GM21423 (cell line): ENCODE data around the gene STPG2.

Experiments
- ATAC-seq: cut with Tn5 transposase; IDR thresholded peaks from one replicate; pipeline ENCODE4 v1.9.1; 2021; ENCODE audit warnings: mild to moderate bottlenecking, moderate library complexity; ENCODE audit not compliant: unreplicated experiment

STPG2 gene

GRCh38 chr4:98143001-98143899, at the start of gene STPG2:
STPG2 (minus strand) TSS chr4:98143476.
- ATAC-seq = peak; percentile 98

DNA sequence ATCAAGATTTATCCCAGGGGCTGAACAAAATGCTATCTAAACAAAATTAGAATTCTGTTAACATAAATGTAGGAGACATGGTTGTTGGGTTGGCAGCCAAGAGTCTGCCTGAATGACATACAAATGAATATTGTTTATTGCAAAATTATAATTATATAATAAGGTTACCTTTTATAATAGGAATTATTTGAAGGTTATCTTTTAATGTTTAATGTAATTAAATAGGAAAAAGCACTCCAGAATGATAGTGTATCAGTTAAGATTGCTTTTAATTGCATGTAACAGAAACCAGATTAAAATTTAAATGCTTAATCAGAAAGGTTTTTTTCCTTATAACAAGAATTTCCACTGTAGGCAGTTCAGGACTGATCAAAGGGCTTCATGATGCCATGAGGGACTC, 42.0 kb upstream of the STPG2 start:
- ATAC-seq = no peak

DNA sequence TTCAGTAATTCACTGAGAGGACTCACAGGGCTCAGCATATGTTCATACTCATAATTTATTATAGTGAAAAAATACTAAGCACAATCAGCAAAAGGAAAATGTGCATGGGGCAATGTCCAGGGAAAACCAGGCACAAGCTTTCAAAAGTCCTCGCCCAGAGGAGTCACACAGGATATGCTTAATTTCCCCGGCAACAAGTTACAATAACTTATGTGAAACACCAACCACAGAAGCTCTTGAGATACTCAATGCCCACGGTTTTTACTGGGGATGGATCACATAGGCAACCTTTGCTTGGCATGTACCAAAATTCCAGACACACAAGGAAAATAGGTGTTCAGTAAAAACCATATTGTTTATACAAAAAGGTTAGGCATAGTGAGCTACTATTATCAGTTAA, 38.5 kb upstream of the STPG2 start:
- ATAC-seq = no peak

GRCh38 chr4:98179951-98180350, 36.7 kb upstream of the STPG2 start:
- no peak for ATAC-seq

GRCh38 chr4:98176531-98176930, 33.3 kb upstream of the STPG2 start:
- ATAC-seq = no peak

DNA sequence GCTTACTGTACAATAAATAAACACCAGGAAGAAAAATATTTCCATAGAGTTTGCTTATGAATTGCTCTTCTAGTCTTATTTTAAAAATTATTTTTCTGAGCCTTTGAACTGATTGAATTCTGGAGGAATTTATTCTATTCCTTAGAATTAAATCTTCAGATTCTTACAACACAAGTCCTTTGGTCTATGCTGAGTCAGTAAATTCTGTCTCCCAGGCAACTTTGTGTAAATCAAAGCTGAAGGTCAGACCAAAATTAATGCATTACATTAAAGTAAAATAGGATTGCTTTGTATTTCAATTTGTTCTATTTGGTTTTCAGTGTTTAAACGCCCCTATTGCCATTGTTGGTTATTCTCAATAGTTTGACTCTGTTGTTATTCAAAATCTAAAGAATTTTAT, 26.8 kb upstream of the STPG2 start:
- ATAC-seq = no peak

GRCh38 chr4:98166731-98167041, 23.4 kb upstream of the STPG2 start:
- ATAC-seq = no peak

DNA sequence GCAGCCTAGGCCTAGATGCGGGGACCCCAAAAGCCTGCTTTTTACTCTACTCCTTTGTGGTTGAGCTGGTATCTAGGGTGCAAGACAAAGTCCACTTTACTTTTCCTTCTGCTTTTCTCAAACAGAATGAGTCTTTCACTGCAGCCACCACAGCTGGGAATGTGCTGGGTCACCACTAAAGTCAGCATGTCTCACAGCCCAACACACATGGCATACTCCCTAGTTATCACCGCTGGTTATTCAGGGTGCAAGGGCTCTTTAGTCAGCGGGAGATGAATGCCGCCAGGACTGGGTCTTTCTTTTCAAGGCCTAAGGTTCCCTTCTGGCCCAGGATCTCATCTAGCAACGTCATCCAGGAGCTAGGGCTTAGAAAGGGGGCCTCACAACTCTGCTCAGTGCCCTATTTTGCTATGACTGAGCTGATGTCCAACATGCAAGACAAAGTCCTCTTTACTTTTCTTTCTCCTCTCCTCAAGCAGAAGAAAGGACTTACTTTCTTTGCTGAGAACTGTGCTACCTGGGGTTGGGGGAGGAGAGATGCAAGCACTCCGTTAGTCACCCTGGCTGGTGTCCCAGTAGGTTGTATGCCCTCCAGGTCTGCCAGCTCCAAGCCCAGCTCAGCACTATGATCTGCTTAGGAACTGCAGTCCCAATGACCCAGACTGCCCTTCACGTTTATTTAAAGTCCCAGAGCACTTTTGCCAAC, 22.9 kb upstream of the STPG2 start:
- ATAC-seq = no peak

DNA sequence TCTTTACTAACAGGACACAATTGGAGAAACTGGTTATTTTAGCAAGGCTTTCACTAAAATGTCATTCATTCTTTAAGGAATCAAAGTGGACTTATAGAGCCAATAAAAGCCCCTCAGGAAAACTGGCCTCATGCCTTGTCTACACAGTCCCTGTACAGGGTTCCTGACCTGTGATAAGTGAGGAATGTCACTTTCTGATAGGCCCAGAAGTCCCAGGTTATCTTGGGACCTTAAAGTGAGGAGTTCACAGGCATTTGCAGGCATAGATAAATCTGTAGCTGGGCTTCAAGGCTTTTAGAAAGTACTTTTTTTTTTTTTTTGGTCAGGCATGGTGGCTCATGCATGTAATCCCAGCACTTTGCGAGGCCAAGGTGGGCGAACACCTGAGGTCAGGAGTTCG, 19.4 kb upstream of the STPG2 start:
- ATAC-seq = no peak

DNA sequence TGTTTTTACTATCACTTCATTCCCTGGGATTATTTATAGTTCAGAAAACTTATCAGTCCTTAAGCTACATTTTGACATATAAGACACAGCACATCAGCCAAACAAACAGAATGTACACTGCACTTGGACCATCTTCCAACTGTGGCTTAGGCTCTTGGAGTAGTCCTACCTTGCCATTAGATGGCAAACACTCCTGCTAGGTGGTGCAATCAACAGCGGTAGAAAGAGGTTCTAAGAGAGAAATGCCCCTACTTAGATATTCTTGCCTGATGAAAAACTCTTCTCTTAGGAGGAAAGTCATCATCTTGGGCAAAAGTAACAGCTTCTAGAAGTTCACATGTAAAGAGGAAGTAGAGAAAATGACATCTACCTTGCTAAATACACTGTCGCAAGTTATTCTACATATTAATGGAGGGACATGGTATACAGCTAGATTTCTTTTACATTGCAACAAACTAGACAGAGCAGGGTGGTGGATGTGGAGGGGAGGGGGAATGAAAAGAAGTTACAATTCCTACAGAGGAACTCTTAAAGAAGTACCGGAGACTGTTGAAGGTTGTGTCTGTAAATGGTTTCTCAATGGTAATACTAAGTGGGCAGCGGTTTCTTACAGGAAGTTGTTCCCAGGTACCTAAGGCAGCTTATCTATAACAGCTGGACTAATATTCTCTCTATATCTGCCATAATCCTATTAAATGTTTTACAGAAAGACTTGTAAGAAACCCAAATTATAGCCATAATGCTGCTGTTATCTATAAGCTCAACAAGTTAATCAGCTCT, 8.1 kb upstream of the STPG2 start:
- peak; percentile 53 for ATAC-seq

DNA sequence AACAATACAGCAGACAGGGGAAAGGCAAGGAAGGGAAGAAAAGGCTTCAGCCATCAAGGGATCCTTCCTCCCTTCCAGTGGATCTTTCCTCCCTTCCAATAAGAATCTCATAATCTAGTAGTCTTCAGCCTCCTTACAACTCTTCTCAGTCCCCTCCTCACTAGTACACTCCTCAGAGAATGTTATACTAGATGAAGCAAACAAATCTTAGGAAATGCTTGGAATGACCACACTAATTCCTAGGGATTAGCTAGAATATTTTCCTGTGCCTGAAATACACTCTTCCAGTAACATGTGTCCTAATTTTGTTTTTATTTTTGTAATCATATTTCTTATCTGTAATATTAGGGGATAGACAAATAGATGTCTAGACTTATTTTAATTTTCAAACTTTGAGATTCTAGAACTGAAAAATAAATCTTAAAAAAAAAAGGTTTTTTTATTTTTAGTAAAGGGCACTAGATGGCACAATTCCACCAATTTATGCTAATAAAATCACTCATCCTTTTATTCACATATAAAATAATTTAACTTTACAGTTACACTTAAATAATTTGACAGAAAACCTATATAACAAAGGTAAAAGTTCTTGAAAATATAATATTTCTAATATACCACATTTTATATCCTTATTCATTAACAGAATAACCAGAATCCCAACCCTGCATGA, 7.0 kb upstream of the STPG2 start:
- no peak for ATAC-seq

DNA sequence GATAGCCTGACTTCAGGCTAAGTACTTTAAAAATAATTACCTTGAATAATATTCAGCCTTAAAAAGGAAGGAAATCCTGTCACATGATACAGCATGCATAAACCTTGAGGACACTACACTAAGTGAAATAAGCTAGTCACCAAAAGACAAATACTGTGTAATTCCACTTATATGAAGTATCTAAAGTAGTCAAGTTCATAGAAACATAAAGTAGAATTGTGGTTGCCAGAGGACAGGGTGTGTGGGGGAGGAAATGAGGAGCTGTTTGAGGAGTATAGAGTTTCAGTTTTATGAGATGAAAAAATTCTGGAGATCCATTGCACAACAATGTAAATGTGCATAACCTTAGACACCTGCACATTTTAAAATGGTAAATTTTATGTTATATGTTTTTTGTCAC, 5.6 kb upstream of the STPG2 start:
- ATAC-seq = no peak

DNA sequence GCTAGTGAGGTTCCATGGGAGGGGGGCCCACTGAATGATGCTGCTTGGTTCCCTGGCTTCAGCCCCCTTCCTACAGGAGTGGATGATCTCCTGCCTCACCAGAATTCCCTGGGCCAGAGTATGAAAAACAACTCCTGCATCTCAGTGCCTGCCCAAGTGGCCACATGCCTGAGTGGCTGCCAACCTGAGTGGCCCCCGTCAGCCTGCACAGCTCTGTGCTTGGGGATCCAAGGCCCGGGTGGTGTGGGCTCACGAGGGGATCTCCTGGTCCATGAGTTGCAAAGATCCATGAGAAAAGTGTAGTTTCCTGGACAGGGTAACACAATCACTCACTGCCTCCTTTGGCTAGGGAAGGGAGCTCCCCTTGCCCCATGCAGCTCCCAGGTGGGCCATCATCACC, 17.1 kb downstream of the STPG2 start:
- no peak for ATAC-seq

GRCh38 chr4:98125585-98125984, 17.7 kb downstream of the STPG2 start:
- ATAC-seq = no peak

- no peak for ATAC-seq
Observed at GRCh38 chr4:98117363-98117762, 25.9 kb downstream of the STPG2 start.

- ATAC-seq = no peak
Observed at GRCh38 chr4:98113012-98113411, 30.3 kb downstream of the STPG2 start.

DNA sequence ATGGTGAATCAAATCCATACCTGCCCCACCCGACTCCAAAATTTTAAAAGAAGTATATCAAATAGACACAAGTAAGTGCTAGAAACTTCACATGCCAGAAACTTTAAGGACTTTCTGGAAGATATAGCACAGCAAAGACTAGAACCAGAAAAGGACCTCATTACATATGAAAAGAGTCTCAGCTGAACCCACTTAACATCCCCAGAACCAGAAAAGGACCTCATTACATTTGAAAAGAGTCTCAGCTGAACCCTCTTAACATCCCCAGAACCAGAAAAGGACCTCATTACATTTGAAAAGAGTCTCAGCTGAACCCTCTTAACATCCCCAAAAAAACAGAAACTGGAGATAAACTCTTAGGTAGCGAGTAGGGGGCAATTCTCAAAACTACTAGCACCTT, 32.3 kb downstream of the STPG2 start:
- ATAC-seq = no peak

- no peak for ATAC-seq
Observed at GRCh38 chr4:98110214-98110613, 33.1 kb downstream of the STPG2 start.

GRCh38 chr4:98102660-98103059, 40.6 kb downstream of the STPG2 start:
- no peak for ATAC-seq

DNA sequence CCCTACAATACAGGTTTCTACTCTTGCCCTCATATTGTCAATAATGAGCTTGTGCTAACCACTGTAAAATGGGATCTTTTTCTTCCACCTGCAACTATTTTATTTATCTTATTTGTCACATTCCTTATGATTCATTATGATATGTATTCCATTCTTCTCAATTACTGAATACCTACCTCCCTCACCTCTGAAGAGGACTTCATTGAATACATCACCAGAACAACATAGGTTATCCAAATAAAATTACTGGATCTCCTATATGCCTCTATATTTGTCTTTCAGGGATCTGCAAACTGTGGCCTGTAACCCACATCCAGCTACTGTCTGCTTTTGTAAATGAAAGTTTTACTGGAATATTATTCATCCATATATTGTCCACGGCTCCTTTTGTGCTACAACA, 41.3 kb downstream of the STPG2 start:
- ATAC-seq = no peak

GRCh38 chr4:98098764-98099163, 44.5 kb downstream of the STPG2 start:
- ATAC-seq = no peak
